ENCODE results near the gene TXNIP.

TXNIP gene

GRCh38 chr1:145983960-145984830 is 12.2 kb downstream of the TXNIP start:
- no peak for DNase-seq

DNA sequence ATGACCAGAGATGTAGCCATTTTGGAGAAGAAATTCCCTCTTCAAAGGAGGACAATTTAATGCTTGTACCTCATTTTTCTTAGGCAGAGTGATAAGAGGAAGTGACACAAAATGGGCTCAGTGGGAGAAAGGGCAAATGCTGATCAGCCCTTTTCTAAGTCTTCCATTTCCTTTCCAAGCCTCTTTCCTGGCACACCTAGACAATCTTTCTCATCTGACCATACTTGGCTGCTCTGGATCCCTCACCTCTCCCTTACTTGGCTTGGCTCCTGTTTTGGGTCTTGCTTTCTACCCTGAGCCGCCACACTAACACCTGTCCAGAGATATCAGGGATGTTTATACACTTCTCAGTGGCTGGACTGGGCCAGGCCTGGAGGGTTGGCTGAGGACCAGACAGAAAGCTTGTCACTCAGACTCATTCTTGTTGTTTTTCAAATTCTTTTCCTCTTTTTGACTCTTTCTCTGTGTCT is 13.1 kb downstream of the TXNIP start:
- DNase-seq, result no peak

- no peak for DNase-seq
These were observed 14.2 kb downstream of the TXNIP start for GRCh38 chr1:145982010-145982723.

DNA sequence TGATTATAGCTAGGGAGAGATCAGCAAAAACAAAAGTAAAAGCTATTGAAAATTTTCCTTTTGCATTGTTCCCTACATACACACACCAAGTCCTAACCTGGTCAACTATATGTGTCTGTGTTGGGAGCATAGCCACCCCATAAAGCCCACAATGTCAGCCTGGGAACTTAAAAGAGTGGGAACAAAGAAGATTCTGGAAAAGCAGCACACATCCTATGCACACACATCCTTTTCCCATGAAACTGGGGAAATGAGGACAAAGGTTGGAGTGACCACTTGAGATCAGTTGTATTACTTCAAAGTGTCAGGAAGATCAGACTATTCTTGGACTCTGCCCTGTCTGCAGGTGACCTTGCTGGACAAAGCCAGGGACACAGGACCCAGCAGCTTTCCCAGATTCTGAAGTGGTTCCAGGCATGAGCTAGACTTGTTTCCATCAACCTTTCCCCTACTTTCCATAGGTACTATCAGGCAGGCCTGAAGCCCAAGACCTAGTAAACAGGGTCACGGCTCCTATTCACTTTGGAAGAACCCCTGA is 15.9 kb downstream of the TXNIP start:
- DNase-seq, result no peak

- no peak for DNase-seq
These were observed 16.5 kb downstream of the TXNIP start for GRCh38 chr1:145979746-145980456.

GRCh38 chr1:145978854-145979745 is 17.3 kb downstream of the TXNIP start:
- peak; percentile 83 for DNase-seq

DNA sequence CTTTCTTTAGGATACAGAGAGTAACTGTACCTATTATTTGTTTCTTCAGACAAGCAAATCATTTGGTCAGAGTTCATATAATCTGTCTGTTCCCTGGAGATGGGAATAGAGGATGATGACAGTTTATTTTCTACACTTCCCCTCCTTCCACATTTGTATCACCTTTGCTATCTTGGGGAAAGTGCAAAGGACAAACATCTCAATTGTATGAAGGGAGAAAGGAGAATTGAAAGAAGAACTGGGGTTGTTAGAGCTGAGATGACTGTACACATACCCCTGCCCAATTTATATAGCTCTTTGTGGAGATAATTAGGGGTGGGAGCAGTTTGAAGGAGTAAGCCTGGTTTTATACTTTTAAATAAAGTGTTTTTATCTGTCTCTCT is 17.9 kb downstream of the TXNIP start:
- DNase-seq, result no peak

- DNase-seq, result no peak
These were observed 18.6 kb downstream of the TXNIP start for GRCh38 chr1:145977486-145978470.

DNA sequence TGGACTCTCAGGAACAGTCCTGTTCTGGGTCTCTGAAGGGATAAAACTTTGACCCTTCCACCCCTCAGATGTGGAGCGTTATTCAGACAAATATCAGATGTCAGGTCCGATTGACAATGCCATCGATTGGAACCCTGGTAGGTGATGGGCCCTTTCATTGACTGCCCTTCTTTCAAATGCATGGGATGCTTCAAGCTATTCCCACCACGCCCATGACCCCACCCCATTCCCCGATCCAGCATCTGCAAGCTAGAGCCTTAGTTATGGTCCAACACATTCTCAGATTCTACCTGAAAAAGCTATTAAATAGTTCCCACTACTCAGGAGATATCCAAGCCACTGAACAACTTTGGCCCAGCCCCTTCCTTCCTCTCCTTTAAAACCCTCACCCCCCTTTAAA is 19.4 kb downstream of the TXNIP start:
- no peak for DNase-seq

DNA sequence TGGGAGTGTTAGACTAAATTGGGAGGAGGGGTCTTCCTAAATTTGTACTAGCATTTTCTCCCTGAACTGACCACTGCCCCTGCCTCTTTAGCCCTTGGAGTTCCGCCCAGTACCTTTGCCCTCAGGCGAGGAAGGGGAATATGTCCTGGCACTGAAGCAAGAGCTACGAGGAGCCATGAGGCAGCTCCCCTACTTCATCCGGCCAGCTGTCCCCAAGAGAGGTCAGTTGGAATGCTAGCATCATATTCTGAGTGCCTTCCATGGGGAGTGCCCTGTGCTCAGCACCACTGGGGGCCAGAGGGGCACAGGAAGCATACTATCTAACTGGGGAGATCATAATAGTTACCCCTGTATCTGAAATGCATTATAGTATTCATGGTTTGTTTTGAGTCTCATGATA is 21.2 kb downstream of the TXNIP start:
- DNase-seq, result no peak

DNA sequence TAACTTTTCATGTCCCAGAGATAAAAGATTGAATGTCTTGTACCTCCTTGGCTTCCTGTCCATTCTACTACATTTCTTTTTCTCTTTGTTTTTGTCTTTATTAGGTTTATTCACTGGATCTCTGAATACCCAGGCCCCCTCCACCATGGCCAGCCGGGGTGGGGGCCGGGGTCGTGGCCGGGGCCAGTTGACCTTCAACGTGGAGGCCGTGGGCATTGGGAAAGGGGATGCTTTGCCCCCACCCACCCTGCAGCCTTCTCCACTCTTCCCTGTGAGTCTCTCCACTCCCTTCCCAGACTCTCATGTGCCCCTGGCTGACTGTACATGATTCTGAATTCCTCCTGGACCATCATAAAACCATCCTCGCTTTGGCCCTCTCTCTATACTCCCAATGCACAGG is 21.7 kb downstream of the TXNIP start:
- no peak for DNase-seq

DNA sequence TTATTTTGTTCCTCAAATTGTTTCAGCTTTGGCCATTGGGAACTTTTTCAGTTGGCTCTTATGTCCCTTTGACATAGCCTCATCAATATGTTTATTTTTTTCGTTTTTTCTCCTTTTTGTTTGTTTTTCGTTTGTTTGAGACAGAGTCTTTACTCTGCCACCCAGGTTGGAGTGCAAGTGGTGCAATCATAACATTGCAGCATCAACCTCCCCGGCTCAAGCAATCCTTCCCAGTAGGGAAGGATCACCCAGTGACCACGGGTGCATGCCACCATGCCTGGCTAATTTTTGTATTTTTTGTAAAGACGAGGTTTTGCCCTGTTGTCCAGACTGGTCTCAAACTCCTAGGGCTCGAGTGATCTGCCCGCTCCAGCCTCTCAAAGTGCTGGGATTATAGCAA is 23.8 kb downstream of the TXNIP start:
- no peak for DNase-seq

DNA sequence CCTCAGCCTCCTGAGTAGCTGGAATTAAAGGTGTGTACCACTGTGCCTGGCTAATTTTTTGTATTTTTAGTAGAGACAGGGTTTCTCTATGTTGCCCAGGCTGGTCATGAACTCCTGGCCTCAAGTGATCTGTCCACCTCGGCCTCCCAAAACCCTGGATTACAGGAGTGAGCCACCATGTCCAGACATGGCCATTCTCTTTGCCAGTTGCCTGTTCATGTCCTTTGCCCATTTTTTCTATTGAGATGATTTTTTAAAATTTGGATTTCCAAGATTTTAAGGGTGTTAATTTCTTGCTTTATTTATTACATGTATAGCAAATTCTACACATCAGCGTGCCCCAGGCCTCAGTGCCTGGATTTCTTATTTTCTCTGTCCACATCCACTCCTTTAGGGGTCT is 29.1 kb downstream of the TXNIP start:
- DNase-seq, result no peak

DNA sequence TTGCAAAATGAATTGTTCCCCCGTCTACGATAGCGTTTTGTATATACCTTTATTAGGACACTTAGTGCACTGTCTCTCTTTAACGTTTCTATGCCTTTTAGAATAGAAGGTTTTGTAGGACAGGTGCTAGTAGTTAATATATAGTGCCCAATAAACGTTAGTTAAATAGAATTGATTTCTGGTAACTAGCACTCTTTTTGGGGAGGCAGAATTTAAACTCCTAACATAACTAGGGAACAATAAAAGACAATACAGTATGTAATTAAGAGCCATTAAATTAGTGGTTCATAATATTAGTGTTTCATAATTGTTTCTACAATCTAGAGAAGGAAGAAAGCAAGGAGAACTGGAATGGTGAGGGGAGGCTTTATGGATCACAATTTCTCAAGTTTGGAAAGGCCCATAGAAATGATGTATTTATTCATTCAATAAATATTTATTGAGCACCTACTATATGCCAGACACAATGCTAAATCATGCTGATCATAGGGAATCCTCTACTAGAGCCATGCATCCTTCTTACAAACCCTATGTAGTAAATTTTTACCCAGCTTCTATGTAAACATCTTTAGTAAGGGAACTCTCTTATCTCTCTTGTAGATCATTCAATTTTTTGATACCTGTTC is 31.1 kb downstream of the TXNIP start:
- no peak for DNase-seq

DNA sequence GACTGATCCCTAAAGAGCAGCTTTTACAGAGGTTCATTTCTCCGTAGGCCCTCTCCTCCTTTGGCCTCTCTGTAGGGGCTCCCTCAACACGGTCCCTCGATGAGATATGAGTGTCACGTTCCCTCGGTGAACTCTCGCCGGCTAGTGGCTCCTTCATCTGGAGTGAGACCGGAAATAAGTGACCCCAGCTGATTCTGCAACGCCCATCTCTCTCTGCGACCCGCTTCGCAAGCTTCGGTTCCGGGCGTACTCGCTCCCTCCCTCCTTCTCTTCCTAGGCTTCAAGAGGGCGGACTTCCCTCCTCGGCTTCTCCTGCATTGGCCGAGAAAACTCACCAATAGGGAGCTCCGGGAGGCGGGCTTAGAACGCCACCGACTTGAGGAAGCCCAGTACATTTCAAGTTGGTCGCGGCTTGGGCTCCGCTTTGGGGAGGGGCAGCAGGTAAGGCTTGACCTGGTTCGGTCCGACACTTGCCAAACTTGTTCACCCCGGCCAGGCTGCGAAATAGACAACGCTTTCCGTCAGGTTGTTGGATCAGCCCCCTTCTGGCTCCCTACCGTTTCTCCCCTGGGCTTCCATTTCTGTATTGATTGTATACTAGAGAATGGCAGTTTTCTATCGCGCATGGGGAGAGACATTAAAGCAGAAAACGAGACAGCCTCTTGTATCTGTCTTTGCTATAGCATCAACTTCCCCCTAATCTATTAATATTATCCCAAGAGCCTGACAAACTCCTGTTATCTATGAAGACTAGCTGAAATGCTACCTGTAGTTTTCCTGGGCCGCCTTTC is 31.9 kb downstream of the TXNIP start, which contains the start of the genes ANKRD34A and POLR3GL:
Gene ANKRD34A, minus strand, starts transcription at position 248 of the 791 bp plus-strand sequence. CDS start 2,816 bp downstream, outside the sequence.
Gene POLR3GL, plus strand, starts transcription at position 363 of the 791 bp plus-strand sequence. CDS start 10,176 bp downstream, outside the sequence.
- peak; percentile 75 for DNase-seq

DNA sequence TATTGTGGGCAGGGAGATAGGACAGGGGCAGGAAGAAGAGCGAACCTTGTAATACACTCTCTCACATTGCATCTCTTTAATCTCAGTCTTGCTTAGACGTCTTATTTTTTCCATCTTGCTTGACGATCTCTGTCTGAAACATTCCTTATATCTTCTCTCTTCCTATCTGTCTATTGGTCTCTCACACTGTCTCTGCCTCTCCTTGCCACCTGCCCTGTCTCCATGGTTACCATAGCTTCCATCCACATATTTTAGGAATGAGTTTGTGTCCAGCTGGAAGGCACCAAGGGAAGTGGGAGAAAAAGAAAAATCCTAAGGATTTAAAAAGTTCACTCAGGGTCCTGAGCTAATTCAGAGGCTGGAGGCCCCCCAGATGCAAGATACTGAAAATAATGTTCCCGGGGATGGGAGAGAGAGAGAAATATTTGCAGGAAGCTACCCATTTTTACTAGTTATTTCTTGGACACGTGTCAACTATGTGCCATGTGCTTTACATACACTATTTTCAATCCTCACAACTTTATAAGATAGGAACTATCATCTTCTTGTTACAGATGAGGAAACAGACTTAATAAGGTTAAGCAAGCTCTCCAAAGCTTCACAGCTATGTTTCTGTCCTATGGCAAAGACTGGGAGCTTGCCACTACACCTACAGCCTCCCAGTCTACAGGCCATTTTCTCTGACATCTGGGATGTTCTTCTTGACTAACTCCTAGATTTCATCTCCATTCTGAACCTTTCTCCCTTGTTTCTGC is 32.9 kb downstream of the TXNIP start:
- no peak for DNase-seq

DNA sequence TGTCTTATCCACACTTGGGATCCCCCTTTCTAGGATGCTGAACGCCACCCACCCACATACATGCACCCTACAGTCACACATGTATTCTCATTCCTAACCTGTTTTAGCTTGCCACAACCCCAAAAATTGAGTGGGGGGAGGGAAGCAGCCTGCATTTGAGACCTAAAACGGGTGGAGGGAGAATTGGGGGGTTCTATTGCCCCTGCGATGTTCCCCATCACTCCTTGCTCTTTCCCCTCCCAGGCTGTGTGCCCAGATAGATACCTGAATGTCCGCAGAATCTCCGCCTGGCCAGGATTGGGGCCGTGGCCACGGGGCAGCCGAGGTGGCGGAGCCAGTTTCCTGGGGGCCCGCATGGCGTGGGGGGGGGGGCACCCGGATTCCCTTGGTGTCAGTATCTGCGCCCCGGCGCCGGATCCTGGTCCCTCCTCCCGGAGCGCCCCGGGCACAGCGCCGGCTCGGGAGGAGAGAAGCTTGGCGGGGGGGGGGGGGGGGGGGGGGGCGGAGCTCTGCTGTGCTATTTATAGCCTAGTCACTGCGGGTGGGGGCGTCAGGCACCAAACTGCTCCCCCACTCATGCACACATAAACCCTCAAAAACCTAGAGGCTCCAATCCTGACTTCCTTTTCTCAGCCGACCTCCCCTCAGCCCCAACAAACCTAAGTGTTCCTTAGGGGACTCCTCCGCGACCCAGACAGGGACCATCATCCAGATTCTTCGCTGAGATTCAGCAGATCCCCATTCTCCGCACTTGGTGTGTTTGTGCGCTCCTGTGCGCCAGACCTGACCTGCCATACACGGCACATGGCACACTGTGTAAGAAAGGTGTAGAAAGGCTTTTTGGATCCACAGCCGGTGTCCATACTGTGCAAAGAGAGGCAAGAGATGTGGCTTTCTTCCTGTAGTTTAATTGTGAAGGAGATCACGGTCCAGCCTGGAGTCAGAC is 33.9 kb downstream of the TXNIP start:
- DNase-seq, result no peak

Data from T1000 (cell line).